ENCODE data around the gene PUS3. TPM values are rescaled to one million over a fixed set of nuclear protein-coding genes. Genes with fewer than 3 reads are reported as not detected.
A peak's percentile ranks its signal among the peaks of the same experiment; 100 is the strongest.
"Not testable (repeated sequence)": the region's sequence is repeated elsewhere in the genome, so short reads cannot be mapped to it uniquely, and the experiment has no call there.

The PUS3 gene
- total RNA-seq, 2 experiments from 2014 or later, result 11.9 to 16.0 TPM

DNA sequence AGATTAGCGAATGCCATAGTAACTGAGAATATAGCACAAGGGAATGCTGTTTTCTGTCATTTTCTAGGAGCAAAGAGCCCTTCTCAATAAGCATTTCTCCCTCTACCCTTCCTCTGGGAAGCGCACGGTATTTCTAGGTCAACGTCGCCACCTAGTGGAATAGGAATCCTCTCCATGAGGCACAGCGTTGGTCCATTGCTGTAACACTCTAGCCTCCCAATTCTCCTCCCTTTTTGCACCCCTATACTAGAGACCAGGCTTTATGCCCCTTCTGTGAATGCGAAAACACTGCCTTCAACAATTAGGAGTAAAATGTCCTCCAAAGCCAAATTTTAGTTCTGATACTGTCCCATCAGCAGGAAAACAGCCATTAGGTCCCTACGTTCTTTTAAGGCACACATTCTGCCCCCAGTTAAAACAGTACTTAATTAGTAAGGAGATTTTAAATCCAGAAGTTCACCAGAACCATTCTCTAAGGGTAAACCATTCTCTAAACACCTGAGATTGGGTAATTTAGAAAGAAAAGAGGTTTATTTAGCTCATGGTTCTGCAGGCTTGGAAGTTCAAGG lies 28.4 kb downstream of the PUS3 start:
- Mint-ChIP-seq H3K4me1 (ENCODE audit: low read depth) (no peaks in the 10 kb centered on the region), H3K36me3 (ENCODE audit: low read depth) (no peaks in the 10 kb centered on the region), H3K4me3 (no peak overlapping the region), H3K9me3 (ENCODE audit: insufficient read depth) (no peaks in the 10 kb centered on the region), H3K27me3 (ENCODE audit: low read depth) (peaks cover 13% of the 10 kb centered on the region), H3K27ac (no peak overlapping the region)
- ChIA-PET CTCF (interaction anchor here (1.0 to 1.2 kb wide), 2 partner anchors 151 to 445 kb away, joined by 4 read pairs; no protein-coding TSS in a partner anchor), POLR2A (no interaction called here)
- DNase-seq, result peak; percentile 63
- ATAC-seq, result peak; percentile 80

DNA sequence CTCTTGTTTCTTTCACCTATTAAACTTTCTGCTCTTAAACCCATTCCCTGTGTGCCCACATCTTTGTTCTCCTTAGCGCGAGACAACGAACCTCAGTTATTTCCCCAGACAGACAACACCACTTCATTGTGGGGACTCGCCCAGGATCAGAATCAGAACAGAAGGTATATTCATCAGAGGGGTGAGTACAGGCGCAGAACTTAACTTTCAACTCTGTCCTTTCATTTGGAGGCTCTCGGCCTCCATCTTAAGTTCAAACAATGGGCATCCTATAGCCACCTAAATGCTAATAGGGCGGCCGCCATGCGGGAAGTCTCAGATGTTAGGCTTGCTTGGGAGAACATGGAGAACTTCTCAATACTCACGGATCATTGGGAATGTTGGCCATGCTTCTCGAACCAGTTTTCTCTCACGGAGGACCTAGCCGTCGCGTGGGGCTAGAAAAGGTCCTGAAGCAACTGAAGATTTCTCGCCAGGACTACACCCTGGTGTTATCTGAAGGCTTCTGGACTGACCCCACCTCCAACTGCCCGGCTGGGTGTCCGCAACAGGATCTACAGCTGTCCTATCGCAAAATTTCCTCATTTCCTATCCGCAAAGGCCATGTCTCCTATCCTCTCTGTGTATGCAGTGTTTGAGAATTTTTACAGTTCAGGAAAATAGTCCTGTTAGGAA lies 29.0 kb downstream of the PUS3 start:
- Mint-ChIP-seq H3K9me3 (ENCODE audit: insufficient read depth) (no peaks in the 10 kb centered on the region), H3K36me3 (ENCODE audit: low read depth) (no peaks in the 10 kb centered on the region), H3K27me3 (ENCODE audit: low read depth) (peaks cover 13% of the 10 kb centered on the region), H3K27ac (no peak overlapping the region), H3K4me1 (ENCODE audit: low read depth) (no peaks in the 10 kb centered on the region), H3K4me3 (no peak overlapping the region)
- DNase-seq (no peak), ATAC-seq (no peak)
- ChIA-PET CTCF (no interaction called here), POLR2A (no interaction called here)

DNA sequence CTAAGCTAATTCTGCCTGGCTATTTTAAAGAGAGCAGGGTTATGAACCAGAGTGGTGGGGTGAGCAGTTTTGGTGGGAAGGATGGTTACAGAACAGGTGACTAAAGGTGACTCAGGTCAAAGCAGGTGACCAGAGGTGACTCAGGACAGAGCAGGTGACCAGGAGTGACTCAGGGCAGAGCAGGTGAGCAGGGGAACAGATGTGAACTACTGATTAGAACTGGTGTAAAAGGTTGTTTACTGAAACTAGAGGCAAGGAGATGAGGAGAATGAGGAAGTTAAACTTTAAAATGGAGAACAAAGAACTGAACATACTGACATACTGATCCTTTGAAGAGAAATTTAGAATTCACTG lies 30.9 kb downstream of the PUS3 start:
- peaks cover 7% of the 10 kb centered on the region for H3K27me3 Mint-ChIP-seq (ENCODE audit: low read depth)
- no peak overlapping the region for H3K27ac Mint-ChIP-seq
- DNase-seq (no peak), ATAC-seq (no peak)
- POLR2A ChIA-PET, result no interaction called here
- H3K4me1 Mint-ChIP-seq (ENCODE audit: low read depth), result no peaks in the 10 kb centered on the region
- H3K36me3 Mint-ChIP-seq (ENCODE audit: low read depth), result no peaks in the 10 kb centered on the region
- H3K9me3 Mint-ChIP-seq (ENCODE audit: insufficient read depth), result no peaks in the 10 kb centered on the region
- CTCF ChIA-PET, result no interaction called here
- H3K4me3 Mint-ChIP-seq, result no peak overlapping the region

DNA sequence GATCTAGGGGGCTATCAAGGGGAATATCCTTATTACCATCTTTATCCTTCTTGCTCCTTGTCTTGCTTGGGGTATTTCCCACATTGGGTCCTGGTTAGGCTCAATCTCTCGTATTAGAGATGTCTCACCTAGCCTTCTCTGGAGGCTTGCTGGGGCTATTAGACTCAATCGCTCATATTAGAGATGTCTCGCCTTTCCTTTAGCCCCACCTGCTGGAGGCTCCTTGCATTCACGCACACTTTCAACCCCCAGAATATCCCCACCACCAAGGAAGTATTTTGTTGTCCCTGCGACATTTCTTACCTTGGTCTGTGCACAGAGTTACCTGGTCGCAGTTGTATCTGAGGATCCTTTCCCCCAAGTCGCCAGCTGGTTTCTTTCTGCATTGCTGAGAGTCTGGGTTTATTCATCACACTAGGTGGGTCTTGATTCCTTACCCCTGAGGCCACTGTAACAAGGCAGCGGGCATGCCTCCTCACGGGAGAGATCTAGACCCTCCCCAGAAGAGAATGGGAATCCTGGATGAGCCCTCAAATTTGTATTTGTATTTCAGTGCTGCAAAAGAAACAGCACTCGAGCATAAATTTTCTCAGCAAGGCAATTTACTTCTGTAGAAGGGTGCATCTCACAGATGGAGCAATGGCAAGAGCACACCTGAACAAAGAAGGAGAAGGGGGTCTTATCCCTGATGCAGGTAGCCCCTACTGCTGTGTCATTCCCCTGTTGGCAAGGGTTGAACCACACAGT lies 31.4 kb downstream of the PUS3 start:
- ChIA-PET CTCF (no interaction called here), POLR2A (no interaction called here)
- H3K36me3 Mint-ChIP-seq (ENCODE audit: low read depth), result no peaks in the 10 kb centered on the region
- H3K27ac Mint-ChIP-seq, result no peak overlapping the region
- H3K4me3 Mint-ChIP-seq, result no peak overlapping the region
- no peaks in the 10 kb centered on the region for H3K9me3 Mint-ChIP-seq (ENCODE audit: insufficient read depth)
- ATAC-seq (no peak), DNase-seq (peak; percentile 52)
- no peaks in the 10 kb centered on the region for H3K4me1 Mint-ChIP-seq (ENCODE audit: low read depth)
- H3K27me3 Mint-ChIP-seq (ENCODE audit: low read depth), result peaks cover 7% of the 10 kb centered on the region

DNA sequence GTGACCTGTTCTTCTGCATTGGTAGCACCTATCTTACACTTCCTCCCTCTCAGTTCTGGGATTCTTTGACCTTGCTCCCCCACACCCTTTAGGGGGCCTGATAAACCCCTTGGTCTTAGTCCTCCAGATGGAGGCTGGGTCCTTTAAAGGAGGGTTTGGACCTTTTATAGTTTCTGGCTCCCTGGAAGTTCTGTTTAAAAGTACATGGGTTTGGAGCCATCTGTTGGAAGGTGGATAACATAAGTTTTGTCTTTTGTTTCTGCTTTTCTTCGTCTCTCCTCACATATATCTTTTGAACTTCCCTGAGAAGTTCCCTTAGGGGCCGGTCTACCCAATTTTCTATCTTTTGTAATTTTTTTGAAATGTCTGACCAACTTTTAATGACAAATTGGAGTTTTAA lies 33.5 kb downstream of the PUS3 start:
- Mint-ChIP-seq H3K4me1 (ENCODE audit: low read depth) (no peaks in the 10 kb centered on the region), H3K27ac (no peak overlapping the region), H3K9me3 (ENCODE audit: insufficient read depth) (no peaks in the 10 kb centered on the region), H3K36me3 (ENCODE audit: low read depth) (no peaks in the 10 kb centered on the region), H3K27me3 (ENCODE audit: low read depth) (peaks cover 5% of the 10 kb centered on the region), H3K4me3 (no peak overlapping the region)
- DNase-seq (no peak), ATAC-seq (no peak)
- CTCF ChIA-PET, result no interaction called here
- POLR2A ChIA-PET, result no interaction called here

DNA sequence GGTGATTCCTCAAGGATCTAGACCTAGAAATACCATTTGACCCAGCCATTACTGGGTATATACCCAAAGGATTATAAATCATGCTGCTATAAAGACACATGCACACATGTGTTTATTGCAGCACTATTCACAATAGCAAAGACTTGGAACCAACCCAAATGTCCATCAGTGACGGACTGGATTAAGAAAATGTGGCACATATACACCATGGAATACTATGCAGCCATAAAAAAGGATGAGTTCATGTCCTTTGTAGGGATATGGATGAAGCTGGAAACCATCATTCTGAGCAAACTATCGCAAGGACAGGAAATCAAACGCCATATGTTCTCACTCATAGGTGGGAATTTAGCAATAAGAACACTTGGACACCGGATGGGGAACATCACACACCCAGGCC lies 37.7 kb downstream of the PUS3 start:
- CTCF ChIA-PET; H3K4me1 Mint-ChIP-seq (ENCODE audit: low read depth); H3K9me3 Mint-ChIP-seq (ENCODE audit: insufficient read depth); ATAC-seq; H3K27ac Mint-ChIP-seq; H3K4me3 Mint-ChIP-seq; H3K27me3 Mint-ChIP-seq (ENCODE audit: low read depth); H3K36me3 Mint-ChIP-seq (ENCODE audit: low read depth); DNase-seq; POLR2A ChIA-PET: not testable (repeated sequence)

DNA sequence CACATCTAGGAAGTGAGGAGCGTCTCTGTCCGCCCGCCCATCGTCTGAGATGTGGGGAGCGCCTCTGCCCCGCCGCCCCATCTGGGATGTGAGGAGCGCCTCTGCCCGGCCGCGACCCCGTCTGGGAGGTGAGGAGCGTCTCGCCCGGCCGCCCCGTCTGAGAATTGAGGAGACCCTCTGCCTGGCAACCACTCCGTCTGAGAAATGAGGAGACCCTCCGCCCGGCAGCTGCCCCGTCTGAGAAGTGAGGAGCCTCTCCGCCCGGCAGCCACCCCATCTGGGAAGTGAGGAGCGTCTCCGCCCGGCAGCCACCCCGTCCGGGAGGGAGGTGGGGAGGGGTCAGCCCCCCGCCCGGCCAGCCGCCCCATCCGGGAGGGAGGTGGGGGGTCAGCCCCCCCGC lies 40.2 kb downstream of the PUS3 start:
- H3K4me3 Mint-ChIP-seq; H3K4me1 Mint-ChIP-seq (ENCODE audit: low read depth); ATAC-seq; H3K27ac Mint-ChIP-seq; H3K9me3 Mint-ChIP-seq (ENCODE audit: insufficient read depth); H3K36me3 Mint-ChIP-seq (ENCODE audit: low read depth); CTCF ChIA-PET; POLR2A ChIA-PET; H3K27me3 Mint-ChIP-seq (ENCODE audit: low read depth); DNase-seq: not testable (repeated sequence)

DNA sequence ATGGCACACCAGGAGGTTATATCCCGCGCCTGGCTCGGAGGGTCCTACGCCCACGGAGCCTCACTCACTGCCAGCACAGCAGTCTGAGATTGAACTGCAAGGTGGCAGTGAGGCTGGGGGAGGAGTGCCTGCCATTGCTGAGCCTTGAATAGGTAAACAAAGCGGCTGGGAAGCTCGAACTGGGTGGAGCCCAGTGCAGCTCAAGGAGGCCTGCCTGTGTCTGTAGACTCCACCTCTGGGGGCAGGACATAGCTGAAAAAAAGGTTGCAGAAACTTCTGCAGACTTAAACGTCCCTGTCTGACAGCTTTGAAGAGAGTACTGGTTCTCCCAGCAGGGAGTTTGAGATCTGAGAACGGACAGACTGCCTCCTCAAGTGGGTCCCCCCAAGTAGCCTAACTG lies 45.3 kb downstream of the PUS3 start:
- H3K27ac Mint-ChIP-seq; H3K4me1 Mint-ChIP-seq (ENCODE audit: low read depth); CTCF ChIA-PET; H3K9me3 Mint-ChIP-seq (ENCODE audit: insufficient read depth); H3K36me3 Mint-ChIP-seq (ENCODE audit: low read depth); H3K4me3 Mint-ChIP-seq; ATAC-seq; DNase-seq; POLR2A ChIA-PET: not testable (repeated sequence)
- peaks cover 16% of the 10 kb centered on the region for H3K27me3 Mint-ChIP-seq (ENCODE audit: low read depth)

DNA sequence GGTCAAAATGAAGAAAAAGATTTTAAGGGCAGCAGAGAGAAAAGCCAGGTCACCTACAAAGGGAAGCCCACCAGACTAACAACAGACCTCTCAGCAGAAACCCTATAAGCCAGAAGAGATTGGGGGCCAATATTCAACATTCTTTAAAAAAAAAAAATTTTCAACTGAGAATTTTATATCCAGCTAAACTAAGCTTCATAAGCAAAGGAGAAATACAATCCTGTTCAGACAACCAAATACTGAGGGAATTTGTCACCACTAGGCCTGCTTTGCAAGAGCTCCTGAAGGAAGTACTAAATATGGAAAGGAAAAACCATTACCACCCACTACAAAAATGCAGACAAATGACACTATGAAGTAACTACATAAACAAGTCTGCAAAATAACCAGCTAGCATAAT lies 56.8 kb downstream of the PUS3 start:
- ChIA-PET POLR2A (no interaction called here), CTCF (no interaction called here)
- Mint-ChIP-seq H3K4me1 (ENCODE audit: low read depth) (no peaks in the 10 kb centered on the region), H3K9me3 (ENCODE audit: insufficient read depth) (peaks cover 21% of the 10 kb centered on the region), H3K4me3 (no peak overlapping the region), H3K27ac (no peak overlapping the region), H3K27me3 (ENCODE audit: low read depth) (peaks cover 14% of the 10 kb centered on the region), H3K36me3 (ENCODE audit: low read depth) (peaks cover 4% of the 10 kb centered on the region)
- DNase-seq (no peak), ATAC-seq (no peak)

Other genes starting within 250 kb of the PUS3 start
- gene ACRV1, start 222.4 kb downstream of the PUS3 start, total RNA-seq, result not detected
- gene PATE1, start 156.9 kb downstream of the PUS3 start, total RNA-seq, result not detected
- gene PATE2, start 124.4 kb downstream of the PUS3 start, total RNA-seq, result not detected
- gene PATE3, start 115.1 kb downstream of the PUS3 start, total RNA-seq, result not detected
- not detected for gene PATE4, start 69.9 kb downstream of the PUS3 start, total RNA-seq
- 10 to 100 TPM; 11.1 to 11.7 TPM for gene HYLS1, start 15.5 kb downstream of the PUS3 start, total RNA-seq
- gene DDX25, start 1.3 kb upstream of the PUS3 start, total RNA-seq, result not detected
- gene VSIG10L2, start 42.8 kb upstream of the PUS3 start, total RNA-seq, result not detected
- gene CDON, start 159.7 kb upstream of the PUS3 start, total RNA-seq, result 1 to 10 TPM; 3.6 to 4.1 TPM

All from activated CD8-positive, alpha-beta T cell treated with anti-CD3 and anti-CD28 coated beads, Interleukin-2, amount 10 ng/mL, durations not matched to agents 7 days and 5 days (primary cell).